Measurements from ENCODE around the gene HAUS8.

HAUS8 gene

DNA sequence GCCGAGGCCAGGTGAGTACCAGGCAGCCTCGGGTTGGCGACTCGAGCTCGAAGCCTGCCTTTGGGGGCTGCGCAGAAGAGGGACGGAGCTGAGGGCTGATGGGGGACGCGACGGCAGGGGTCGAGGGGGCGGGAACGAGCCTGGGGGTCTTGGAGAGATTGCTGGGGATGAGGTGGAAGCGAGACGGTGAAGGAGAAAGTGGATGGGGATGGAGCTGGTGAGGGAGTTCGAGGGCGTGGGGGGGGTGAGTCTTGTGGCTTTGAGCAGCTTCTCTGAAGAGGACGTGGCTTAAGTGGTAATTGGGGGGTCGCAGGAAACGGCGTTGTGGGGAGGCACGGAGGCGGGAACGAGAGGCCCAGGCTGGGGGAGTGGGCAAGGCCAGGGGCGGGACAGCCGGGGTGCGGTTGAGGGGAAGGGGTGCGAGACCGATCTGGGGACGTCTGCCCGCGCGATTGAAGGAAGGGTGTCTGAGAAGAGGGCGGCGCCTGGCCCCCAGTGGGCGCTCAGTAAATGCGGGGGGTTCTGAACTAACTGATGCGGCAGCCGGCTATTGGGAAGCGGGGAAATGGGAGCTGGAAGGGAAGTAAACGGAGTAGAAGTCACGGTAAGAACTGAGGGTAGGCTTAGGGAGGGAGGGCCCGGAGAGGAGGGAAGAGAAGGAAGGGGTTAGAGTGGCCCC, 751 bp upstream of the HAUS8 start:
- peak overlapping the region; percentile 94 to 96 for H3K4me3 Mint-ChIP-seq
- H3K9me3 Mint-ChIP-seq: no peaks in the 10 kb centered on the region
- no peaks in the 10 kb centered on the region for H3K27me3 Mint-ChIP-seq
- peak; percentile 41 for DNase-seq
- H3K36me3 Mint-ChIP-seq: peaks cover 12 to 43% of the 10 kb centered on the region in 2 donors
- H3K4me1 Mint-ChIP-seq: peaks cover 47 to 73% of the 10 kb centered on the region in 2 donors
- peak; percentile 1 to 7 for ATAC-seq (replicated peaks)
- H3K27ac Mint-ChIP-seq: peak overlapping the region; percentile 99

GRCh38 chr19:17074634-17075034, 618 bp downstream of the HAUS8 start:
- Mint-ChIP-seq H3K36me3 (peaks cover 14 to 48% of the 10 kb centered on the region in 2 donors), H3K27ac (peak overlapping the region; percentile 99), H3K9me3 (no peaks in the 10 kb centered on the region), H3K4me3 (peak overlapping the region; percentile 94 to 96), H3K4me1 (peaks cover 51 to 71% of the 10 kb centered on the region in 2 donors), H3K27me3 (no peaks in the 10 kb centered on the region)
- DNase-seq (no peak), ATAC-seq (replicated peaks) (peak in 1 of 2 donors; percentile 9)

DNA sequence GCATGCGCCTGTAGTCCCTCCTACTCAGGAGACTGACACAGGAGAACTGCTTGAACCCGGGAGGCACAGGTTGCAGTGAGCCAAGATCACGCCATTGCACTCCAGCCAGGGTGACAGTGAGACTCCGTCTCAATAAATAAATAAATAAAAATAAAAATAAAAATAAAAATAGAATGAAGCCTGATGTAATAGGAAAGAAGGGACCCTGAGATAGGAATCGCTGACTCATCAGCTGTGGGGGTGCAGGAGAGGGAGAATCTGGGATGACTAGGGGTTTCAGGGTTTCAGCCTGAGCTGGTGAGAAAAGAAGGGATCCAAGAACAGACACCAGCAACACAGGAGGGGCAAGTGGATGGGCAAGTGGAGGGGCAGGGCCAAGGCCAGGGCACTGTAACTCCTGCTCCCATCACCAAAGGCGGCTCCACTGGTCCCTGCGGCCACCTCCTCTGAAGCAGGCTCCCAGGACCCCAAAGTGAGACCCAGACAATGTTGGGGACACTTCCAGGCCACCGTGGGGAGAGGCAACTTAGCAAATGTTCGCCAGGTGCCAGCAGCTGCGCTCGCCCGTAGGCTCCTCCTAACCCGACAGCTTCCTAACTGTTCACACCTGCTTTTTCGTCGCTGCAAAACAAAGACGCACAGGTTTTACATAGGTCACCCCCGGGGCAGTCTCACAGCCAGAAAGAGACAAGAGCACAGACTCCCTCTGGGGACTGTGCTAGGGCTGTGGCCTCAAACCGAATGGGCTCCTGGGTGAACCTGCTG, 1.2 kb downstream of the HAUS8 start:
- peaks cover 47 to 68% of the 10 kb centered on the region in 2 donors for H3K4me1 Mint-ChIP-seq
- ATAC-seq (replicated peaks) (peak in 1 of 2 donors; percentile 2), DNase-seq (no peak)
- H3K36me3 Mint-ChIP-seq: peaks cover 16 to 46% of the 10 kb centered on the region in 2 donors
- peak overlapping the region; percentile 94 to 96 for H3K4me3 Mint-ChIP-seq
- no peaks in the 10 kb centered on the region for H3K27me3 Mint-ChIP-seq
- H3K9me3 Mint-ChIP-seq: no peaks in the 10 kb centered on the region
- peak overlapping the region; percentile 99 for H3K27ac Mint-ChIP-seq

GRCh38 chr19:17070912-17071311, 4.3 kb downstream of the HAUS8 start:
- DNase-seq (no peak), ATAC-seq (replicated peaks) (no peak)
- Mint-ChIP-seq H3K27me3 (no peaks in the 10 kb centered on the region), H3K4me3 (no peak overlapping the region), H3K36me3 (peaks cover 20 to 58% of the 10 kb centered on the region in 2 donors), H3K27ac (no peak overlapping the region), H3K9me3 (no peaks in the 10 kb centered on the region), H3K4me1 (peaks cover 42 to 61% of the 10 kb centered on the region in 2 donors)

DNA sequence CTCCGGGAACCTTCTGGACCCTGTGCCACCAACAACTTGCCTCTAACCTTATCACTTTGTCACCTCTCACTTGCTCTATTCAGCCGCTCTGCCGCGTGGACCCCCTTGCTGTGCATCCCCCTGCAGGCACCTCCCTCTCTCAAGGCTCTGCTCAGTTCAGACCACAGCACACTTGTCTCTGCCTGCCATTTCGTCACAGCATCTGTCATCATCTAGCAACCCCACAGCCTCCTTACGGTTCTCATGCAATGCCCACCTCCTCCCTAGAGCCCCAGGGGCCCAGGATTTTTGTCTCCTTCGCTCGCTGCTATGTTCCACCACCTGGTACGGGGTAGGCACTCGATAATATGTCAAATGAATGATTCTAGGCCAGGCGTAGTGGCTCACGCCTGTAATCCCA, 4.8 kb downstream of the HAUS8 start:
- Mint-ChIP-seq H3K4me3 (no peak overlapping the region), H3K27ac (no peak overlapping the region), H3K4me1 (peaks cover 42 to 62% of the 10 kb centered on the region in 2 donors), H3K9me3 (no peaks in the 10 kb centered on the region), H3K36me3 (peaks cover 22 to 58% of the 10 kb centered on the region in 2 donors), H3K27me3 (no peaks in the 10 kb centered on the region)
- DNase-seq (no peak), ATAC-seq (replicated peaks) (no peak)

DNA sequence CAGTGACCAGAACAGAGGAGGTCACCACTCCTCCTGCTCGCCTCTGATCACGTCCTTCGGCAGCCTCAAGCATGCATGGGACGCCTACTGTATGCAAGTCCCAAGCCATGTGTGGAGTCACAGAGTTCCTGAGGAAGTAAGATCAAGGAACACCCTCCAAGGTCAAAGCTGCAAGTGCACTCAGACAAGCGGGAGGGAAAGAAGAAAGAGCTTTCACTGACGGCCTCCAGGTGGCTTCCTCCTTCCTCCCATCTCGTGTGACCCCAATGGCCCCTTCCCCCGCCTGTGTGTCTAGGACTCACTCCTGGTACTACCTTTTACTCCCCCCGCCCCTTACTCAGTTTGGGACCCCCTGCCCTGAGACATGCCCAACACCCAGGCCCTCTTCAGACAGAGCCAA, 6.1 kb downstream of the HAUS8 start:
- ATAC-seq (replicated peaks) (no peak), DNase-seq (no peak)
- no peak overlapping the region for H3K27ac Mint-ChIP-seq
- H3K4me3 Mint-ChIP-seq: no peak overlapping the region
- H3K27me3 Mint-ChIP-seq: no peaks in the 10 kb centered on the region
- H3K36me3 Mint-ChIP-seq: peaks cover 28 to 70% of the 10 kb centered on the region in 2 donors
- peaks cover 45 to 67% of the 10 kb centered on the region in 2 donors for H3K4me1 Mint-ChIP-seq
- no peaks in the 10 kb centered on the region for H3K9me3 Mint-ChIP-seq

DNA sequence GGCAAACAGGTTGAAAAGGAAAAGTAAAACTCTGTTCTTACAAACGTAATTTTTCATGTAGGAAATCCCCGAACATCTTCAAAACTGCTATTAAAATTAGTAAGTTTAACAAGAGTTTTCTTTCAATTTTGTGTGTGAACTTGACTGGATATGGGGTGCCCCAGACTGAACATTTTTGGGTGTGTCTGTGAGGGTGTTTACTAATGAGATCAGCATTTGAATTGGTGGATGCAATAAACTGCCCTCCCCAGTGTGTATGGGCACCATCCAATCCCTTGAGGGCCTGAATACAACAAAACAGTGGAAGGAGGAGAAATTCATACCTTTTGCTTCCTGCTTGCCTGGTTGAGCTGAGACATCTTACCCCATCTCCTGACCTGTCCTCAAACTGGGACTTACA, 11.8 kb downstream of the HAUS8 start:
- peaks cover 19 to 29% of the 10 kb centered on the region in 2 donors for H3K4me1 Mint-ChIP-seq
- peaks cover 52 to 74% of the 10 kb centered on the region in 2 donors for H3K36me3 Mint-ChIP-seq
- DNase-seq (no peak), ATAC-seq (replicated peaks) (no peak)
- peaks cover 2 to 6% of the 10 kb centered on the region in 2 donors for H3K9me3 Mint-ChIP-seq
- H3K27me3 Mint-ChIP-seq: no peaks in the 10 kb centered on the region
- no peak overlapping the region for H3K4me3 Mint-ChIP-seq
- H3K27ac Mint-ChIP-seq: no peak overlapping the region

DNA sequence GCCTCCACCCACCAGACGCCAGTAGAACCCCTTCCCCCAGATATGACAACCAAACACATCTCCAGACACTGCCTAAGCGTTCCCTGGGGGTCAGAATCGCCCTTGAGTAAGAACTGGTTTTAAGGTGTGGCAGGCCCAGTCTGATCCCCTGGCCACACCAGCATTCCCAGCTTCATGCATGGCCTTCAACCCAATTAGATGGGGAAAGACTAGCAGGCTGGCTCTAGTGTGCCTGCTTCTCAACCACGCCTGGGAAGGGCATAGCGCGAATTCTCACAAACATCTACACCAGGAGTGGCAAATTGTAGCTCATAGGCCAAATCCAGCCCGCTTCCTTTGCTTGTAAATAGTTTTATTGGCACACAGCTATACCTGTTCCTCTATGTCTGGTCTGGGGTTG, 13.6 kb downstream of the HAUS8 start:
- Mint-ChIP-seq H3K9me3 (peaks cover 11 to 13% of the 10 kb centered on the region in 2 donors), H3K36me3 (peaks cover 60 to 75% of the 10 kb centered on the region in 2 donors), H3K27ac (no peak overlapping the region), H3K27me3 (no peaks in the 10 kb centered on the region), H3K4me1 (peaks cover 10 to 17% of the 10 kb centered on the region in 2 donors), H3K4me3 (no peak overlapping the region)
- no peak for ATAC-seq (replicated peaks)
- no peak for DNase-seq

DNA sequence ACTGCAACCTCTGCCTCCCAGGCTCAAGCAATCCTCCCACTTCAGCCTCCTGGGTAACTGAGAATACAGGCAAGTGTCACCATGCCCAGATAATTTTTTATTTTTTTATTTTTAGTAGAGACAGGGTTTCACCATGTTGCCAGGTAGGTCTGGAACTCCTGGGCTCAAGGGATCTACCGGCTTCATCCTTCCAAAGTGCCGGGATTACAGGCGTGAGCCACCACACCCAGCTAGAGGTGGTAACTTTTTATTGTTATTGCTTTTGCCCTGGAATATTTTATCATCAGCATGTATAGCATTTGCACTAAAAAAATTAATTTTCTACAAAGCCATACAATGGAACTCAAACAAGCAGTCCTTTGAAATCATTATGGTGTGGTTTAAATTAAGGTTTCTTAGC, 14.0 kb downstream of the HAUS8 start:
- Mint-ChIP-seq H3K4me1 (peaks cover 7 to 12% of the 10 kb centered on the region in 2 donors), H3K4me3 (no peak overlapping the region), H3K27ac (no peak overlapping the region), H3K27me3 (no peaks in the 10 kb centered on the region), H3K9me3 (peaks cover 11 to 13% of the 10 kb centered on the region in 2 donors), H3K36me3 (peaks cover 61 to 75% of the 10 kb centered on the region in 2 donors)
- no peak for DNase-seq
- ATAC-seq (replicated peaks): no peak

GRCh38 chr19:17060802-17061201, 14.4 kb downstream of the HAUS8 start:
- Mint-ChIP-seq H3K4me1 (peaks cover 7 to 11% of the 10 kb centered on the region in 2 donors), H3K36me3 (peaks cover 65 to 79% of the 10 kb centered on the region in 2 donors), H3K27ac (no peak overlapping the region), H3K9me3 (peaks cover 11 to 13% of the 10 kb centered on the region in 2 donors), H3K4me3 (no peak overlapping the region), H3K27me3 (no peaks in the 10 kb centered on the region)
- ATAC-seq (replicated peaks) (no peak), DNase-seq (no peak)

DNA sequence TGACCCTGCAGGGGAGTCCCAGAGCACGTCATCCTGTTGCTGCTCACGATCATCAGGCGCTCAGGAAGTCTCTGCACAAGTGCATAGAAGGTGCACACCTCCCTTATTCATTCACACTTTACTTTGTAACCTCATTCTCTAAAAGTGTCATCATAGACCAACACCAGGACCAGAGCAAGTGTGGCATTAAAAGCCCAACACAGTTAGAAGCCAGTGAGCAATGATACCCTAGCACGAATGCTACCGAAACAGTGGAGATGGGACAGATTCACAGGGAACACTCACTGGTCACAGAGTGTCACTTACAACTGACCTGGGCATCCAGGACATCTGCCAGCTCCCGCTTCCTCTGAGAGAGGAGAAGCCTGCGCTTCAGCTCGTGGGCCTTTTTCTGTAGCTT, 17.0 kb downstream of the HAUS8 start:
- no peak for ATAC-seq (replicated peaks)
- H3K36me3 Mint-ChIP-seq: peaks cover 69 to 76% of the 10 kb centered on the region in 2 donors
- no peaks in the 10 kb centered on the region for H3K27me3 Mint-ChIP-seq
- peaks cover 0 to 1% of the 10 kb centered on the region in 2 donors for H3K4me1 Mint-ChIP-seq
- DNase-seq: no peak
- H3K4me3 Mint-ChIP-seq: no peak overlapping the region
- no peak overlapping the region for H3K27ac Mint-ChIP-seq
- peaks cover 11 to 13% of the 10 kb centered on the region in 2 donors for H3K9me3 Mint-ChIP-seq

DNA sequence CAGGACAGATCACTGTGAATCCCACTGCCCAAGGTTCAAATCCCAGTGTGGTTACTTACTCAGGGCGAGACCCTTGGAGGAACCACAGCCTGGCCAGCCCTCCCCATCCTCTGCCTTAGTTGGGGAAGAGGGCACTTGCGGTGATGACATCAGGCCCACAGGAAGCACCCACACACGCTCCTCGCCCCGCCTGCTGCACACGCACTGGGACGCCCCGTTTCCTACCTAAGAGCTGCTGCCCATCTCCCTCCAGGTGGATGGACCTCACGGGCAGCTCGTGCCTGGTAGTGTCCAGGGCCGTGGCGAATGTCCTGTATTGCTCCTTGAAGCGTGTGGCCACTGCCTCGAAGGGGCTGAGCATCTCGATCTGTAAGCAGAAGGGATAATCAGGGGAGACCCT, 19.6 kb downstream of the HAUS8 start:
- no peak overlapping the region for H3K27ac Mint-ChIP-seq
- peaks cover 73 to 80% of the 10 kb centered on the region in 2 donors for H3K36me3 Mint-ChIP-seq

GRCh38 chr19:17054746-17055145, 20.5 kb downstream of the HAUS8 start:
- no peak for DNase-seq
- H3K27me3 Mint-ChIP-seq: no peaks in the 10 kb centered on the region
- H3K4me3 Mint-ChIP-seq: no peak overlapping the region
- no peak overlapping the region for H3K27ac Mint-ChIP-seq
- no peak for ATAC-seq (replicated peaks)
- H3K9me3 Mint-ChIP-seq: peaks cover 11 to 12% of the 10 kb centered on the region in 2 donors
- H3K36me3 Mint-ChIP-seq: peaks cover 69 to 71% of the 10 kb centered on the region in 2 donors
- no peaks in the 10 kb centered on the region for H3K4me1 Mint-ChIP-seq

More for the DNA sequence above, 19.6 kb downstream of the HAUS8 start:
- Mint-ChIP-seq H3K4me3 (no peak overlapping the region), H3K9me3 (peaks cover 11 to 13% of the 10 kb centered on the region in 2 donors), H3K27me3 (no peaks in the 10 kb centered on the region), H3K4me1 (no peaks in the 10 kb centered on the region)
- no peak for ATAC-seq (replicated peaks)
- no peak for DNase-seq

- Mint-ChIP-seq H3K9me3 (no peaks in the 10 kb centered on the region), H3K36me3 (peaks cover 51 to 57% of the 10 kb centered on the region in 2 donors), H3K27ac (peak overlapping the region; percentile 47), H3K4me3 (no peak overlapping the region), H3K4me1 (no peaks in the 10 kb centered on the region), H3K27me3 (no peaks in the 10 kb centered on the region)
- ATAC-seq (replicated peaks) (peak; percentile 21 to 50), DNase-seq (no peak)
Observed at GRCh38 chr19:17052439-17052838, 22.8 kb downstream of the HAUS8 start.
